NB4 (cell line): Measurements from ENCODE around the gene TPSB2.

Experiments used
- CTCF ChIP-seq: IDR thresholded peaks from one replicate; pipeline ENCODE4 v1.5.1; 2012; ENCODE audit warnings: low read depth, low read length
- POLR2A ChIP-seq: IDR thresholded peaks from 2 replicates; pipeline ENCODE4 v1.6.1; 2011; ENCODE audit warnings: mild to moderate bottlenecking; ENCODE audit not compliant: insufficient read length; ENCODE audit errors: extremely low read depth

DNA sequence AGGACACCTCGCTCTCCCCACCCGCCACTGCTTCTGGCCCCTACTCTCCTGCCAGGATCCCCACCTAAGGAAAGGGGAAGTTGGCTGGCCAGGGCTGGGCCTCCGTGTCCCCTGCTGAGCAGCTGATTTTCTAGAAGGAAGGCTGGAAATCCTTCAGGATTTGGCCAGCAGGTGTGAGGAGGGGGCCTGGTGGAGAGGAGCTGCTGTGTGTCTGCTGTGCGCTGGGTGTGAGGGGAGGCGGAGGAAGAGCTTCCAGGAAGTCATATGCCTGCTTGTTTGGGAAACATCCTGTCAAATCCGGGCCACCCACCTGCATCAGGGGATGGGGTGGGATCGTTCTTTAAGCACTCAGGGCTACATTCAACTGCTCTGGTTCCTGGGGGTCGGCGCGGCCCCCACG, 33.5 kb downstream of the TPSB2 start:
- TF ChIP-seq CTCF (no peak), POLR2A (no peak)
